Stimulated activated CD8-positive, alpha-beta memory T cell treated with anti-CD3 and anti-CD28 coated beads, Interleukin-7, amount 100 ng/mL, for 48 hours (primary cell): Measurements from ENCODE around the gene ODAD3.
"Not testable (repeated sequence)": the region's sequence is repeated elsewhere in the genome, so short reads cannot be mapped to it uniquely, and the experiment has no call there.

Experiments
- DNase-seq, 2 donors: peaks; one replicate each; pipeline ENCODE4 v3.0.0-alpha.2; 2020; ENCODE audit warnings: low read depth in 1 of 2; ENCODE audit errors: extremely low read depth in 1 of 2

Gene ODAD3

DNA sequence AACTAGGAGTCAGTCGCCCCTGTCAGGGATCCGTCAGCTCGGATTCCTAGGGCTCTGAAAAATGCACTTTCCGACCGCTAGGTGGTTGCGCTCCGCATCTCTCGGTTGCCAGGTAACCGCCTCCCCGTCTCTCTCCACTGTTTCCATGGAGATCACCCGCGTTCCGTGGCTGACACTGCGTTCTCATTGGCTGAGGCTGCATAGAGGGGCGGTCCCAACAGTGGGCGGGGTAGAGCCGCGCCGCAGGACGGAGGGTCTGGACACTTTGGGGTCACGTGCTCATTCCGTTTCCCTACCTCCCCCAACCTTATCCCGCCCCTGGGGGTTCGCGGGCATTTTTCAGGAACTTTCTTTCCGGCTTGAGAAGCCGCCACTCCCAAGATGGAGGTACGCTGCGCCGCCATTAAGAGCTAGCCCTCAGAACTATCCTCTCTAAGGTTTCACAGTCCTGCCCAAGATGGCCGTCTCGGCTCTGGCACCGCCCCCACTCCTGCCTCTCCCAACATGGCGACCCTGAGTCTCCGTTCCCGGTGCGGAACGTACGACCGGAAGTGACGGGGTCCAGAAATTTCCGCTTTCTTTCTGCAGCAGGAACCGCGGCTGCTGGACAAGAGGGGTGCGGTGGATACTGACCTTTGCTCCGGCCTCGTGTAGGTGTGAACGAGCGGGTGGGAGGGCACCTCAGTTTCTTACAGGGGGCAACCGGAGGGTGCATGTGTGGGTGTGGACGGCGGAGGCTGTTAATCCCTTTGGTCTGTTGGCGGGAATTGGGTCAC, at the start of gene ODAD3, which contains the start of gene PRKCSH:
Gene ODAD3, minus strand, starts transcription at position 65 of the 776 bp plus-strand sequence. CDS start 105 bp downstream, outside the sequence.
Gene PRKCSH, plus strand, starts transcription at position 579 of the 776 bp plus-strand sequence. CDS start 483 bp downstream, outside the sequence.
- DNase-seq = peak; percentile 96 to 100

DNA sequence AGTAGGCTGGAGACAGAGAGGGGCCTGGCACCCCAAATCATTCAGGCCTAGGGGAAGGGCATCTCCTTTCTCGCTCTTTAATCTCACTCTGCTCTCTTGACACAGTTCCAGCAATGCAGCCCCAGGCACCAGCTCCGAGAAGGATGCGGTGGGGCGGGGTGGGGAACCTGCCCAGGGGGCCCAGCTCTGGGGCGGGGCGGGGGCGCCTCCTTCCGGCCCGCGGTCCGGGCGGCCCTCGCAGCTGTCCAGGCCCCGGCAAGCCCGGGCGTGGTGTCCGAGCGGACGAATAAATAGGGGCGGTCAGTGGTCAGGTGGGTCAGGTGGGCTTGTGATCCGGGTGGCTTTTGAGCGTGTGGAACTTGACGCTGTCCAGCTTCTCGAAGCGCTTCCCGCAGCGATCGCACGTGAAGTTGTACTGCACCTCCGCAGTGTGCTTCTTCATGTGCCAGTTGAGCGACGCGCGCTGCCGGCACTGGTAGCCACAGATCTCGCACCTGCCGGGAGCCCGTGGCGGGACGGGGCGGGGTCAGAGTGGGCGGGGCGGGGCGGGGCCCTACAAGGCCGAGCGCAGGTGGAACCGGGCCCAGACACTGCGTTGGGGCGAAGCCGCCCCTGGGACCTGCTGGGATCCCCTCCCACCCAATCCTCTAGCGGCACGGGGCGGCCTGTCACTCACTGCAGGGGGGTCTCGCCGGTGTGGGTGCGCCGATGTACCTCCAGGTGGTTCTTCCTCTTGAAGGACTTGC, 48.6 kb upstream of the ODAD3 start:
- no peak for DNase-seq

DNA sequence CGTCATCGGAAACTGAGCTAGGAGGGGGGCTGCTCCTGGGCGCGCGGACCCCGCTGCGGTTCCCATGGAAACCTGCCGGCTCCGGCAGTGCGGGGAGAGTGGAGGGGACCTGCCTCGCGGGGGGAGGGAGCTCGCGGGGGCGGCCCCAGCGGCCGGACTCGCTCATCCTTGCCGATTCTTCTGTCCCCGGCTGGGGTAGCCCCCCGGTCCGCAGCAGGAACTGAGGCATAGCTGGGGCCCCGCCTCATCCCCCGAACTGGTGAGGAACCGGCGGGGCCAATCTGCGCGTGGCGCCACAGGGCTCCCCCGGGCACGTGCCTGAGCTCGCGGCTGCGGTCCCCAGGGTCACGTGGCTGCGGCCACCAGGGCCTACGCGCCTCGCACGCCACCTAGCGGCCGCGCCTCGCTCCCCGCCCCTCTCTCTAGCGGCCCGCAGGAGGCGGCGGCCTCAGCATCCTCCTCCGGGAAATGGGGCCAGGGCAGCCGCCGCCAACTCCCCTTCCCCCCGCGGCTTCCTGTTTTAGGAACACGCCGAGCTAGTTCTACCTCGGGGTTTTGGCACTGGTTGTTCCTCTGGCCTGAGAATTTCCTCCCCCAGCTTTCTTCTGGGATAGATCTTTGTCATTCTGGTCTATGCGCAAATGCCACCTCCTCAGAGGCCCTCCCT, 47.6 kb upstream of the ODAD3 start:
- peak; percentile 75 to 79 for DNase-seq

DNA sequence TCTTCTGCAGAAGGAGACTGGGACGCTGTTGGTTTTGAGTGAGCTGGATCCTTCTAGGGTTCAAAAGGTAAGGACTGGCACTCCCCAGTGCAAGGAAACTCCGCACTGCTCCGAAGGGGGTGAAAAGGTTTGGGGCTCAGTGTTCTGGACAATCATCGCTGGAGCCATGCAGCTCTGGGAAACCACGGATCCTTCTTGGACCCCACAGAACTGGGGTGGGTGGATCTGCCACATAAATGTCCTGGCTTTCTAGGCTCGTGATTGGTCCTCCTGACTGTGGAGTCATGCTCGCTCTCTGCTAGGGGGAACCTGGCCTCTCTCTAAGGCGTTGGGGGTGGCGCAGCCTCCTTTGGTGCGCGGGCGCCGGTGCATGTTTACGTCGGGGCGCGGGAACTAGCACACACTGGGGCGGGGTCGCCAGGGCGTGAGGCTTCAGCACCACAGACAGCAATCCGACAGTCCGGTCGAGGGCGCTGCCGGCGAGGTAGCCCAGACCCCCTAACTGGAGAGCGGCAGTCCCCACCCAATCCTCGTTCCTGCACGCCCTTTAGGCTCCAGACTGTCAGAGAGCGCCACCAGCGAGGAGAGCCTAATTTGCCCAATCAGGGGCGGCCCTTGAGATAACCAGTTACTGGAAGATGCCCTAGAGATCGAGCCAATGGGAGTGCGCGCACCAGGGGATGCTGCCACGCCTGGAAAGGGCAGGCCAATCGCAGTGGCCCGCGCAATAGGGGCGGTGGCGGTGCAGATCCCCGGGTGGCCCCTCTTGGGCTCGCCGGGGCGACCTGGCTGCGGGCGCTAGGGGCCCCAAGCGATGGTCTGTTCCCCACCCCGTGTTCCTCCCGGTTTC, 46.8 kb upstream of the ODAD3 start:
- DNase-seq = peak; percentile 76 to 89

DNA sequence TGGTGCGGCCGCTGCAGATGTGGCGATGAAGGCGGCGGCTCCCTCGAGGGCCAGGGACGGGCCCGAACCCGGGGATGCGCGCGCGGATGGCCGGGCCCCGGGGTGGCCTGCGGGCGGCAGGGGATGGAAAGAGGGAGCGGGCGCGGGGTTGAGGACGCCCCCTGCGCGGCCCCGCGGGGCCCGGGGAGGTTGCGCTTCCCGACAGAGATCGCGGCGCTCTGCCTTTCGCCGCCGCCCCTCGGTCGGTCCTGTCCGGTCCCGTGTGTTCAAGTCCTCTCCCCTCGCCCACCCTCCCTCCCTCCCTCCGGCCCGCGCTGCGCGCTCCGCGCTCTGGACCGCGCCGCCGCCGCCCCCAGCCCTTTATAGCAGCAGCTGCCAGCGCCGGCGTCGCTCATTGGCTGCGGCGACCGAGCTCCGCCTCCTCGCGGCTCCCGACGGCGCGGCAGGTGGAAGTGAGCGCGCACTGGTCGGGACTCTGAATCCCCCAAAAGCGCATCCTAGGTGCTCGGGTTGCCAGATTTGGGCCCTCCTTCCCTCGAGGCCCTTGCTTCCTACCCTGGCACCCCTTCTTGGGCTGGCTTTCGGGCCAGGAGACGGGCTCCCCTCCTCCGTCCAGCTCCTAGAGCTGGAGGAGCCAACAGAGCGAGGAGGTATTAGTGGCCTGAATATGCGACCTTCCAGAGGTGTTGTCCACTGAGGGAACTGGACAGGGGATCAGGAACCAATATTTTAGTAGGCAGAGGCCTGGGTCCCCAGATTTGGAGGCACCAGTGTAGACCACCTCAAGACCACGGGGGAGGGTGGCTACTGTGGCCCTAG, 46.0 kb upstream of the ODAD3 start, which contains the start of gene ELAVL3:
Gene ELAVL3, minus strand, starts transcription at position 332 of the 819 bp plus-strand sequence. CDS start 438 bp downstream, outside the sequence.
- no peak for DNase-seq

DNA sequence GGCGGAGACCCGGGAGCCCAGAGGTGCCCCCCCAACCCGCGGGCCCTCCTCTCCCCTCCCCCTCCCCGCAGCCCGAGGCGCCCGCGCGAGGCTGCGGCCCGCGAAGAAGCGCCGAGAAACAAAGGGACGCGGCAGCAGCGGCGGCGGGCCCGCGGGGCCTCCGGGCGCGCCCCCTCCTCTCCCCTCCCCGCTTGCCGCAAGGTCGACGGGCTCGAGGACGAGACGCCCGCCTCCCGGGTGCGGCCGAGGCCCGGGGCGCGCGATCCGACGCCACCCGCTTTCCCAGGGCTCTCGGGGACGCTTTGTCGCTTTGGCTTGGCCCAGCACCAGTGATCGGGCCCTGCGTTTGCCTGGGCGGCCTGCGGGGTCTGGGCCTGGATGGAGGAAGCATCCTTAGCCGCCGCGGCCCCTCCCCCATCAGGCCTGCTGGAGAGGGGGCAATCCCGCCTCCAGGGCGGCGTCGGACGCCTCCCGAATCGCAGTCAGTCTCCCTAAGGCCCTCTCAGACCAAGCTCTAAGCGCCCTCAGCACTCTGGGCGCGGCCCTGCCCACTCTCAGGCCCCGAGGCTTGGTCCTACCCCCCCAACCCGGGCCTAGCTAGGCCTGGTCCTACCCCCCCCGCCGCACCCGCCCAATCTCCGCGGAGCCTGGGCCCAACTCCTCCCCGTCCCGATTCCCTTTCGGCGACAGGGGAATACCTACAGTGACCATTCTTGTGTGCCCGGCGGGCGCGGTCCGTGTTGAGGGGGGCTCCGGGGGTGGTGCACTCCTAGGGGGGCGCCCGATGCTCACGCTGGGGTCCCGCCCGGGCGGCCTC, 45.2 kb upstream of the ODAD3 start:
- DNase-seq = no peak

DNA sequence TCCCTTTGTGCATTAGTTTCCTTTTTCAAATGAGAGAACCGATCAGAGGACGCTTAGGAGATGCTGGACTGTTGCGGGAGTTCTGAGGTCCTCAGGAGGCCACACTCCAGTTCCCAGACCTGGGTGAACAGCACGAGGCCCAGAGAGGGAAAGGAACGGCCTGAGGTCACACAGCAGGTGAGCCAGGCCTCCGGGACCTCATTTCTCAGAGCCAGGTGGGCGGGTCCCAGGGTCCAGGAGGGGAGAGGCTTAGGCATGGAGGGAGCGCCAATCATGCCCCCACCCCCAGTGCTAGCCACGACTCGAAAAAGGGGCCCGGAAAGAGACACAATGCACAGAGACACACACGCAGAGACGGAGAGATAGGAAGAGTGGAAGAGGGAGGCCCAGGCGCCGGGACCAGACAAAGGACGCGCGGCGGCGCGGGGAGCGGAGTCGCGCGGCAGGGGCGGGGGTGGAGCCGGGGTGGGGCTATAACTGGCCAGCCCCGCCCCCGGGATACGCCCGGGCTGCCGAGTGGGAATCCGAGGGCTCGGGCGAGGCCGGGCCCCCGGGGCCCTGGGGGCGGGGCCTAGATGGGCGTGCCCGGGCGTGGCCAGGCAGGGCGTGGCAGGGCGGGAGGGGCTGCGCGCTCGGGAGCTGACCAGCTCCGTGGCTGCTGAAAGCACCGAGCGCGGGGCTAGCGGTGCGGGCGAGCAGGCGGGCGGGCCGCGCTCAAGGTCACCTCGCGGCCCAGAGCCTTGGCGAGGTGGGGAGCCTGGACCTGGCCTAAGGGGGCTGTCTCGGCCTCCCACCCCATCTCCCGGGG, 44.4 kb upstream of the ODAD3 start:
- peak in 1 of 2 donors; percentile 17 for DNase-seq

DNA sequence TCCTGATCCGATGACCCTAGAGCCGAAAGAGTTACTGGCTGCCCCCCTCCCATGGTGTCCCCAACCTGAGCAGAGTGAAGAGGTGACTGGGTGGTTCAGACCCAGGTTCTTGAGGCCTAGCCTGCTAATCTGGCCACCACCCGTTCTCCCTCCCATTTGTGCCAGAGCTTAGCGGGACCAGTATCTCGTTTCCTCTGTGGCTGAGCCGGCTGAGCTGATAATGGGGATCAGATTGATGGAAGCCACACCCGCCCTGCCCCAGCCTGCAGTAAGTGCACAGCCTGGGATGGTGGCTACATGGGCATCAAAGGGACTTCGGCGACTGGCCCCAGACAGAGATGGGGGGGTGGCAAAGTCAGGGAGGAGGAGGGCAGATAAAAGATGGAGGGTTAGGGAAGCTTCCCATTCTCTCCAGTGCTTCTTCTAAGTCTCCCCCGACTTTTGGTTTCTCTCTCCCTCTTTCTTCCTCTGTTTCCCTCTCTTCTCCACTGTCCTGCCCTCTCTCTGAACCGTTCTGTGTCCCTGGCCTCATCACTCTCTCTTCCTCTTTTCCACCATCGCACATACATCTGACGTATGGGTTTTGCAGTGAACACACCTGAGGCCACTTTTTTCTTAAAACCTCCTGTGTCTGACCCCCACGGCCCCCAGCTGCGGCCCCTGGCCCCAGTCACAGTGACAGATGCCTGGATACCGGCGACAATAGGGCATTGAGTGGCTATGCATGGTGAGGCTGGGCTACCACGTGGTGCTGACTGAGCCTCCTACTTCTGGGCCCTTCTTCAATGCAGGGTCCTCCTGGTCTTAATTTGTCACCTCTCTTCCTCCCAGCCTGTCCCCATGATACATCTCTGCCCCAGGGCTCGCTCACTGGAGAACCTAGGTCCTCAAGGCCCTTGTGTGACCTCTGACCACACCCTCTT, 43.5 kb upstream of the ODAD3 start:
- no peak for DNase-seq

DNA sequence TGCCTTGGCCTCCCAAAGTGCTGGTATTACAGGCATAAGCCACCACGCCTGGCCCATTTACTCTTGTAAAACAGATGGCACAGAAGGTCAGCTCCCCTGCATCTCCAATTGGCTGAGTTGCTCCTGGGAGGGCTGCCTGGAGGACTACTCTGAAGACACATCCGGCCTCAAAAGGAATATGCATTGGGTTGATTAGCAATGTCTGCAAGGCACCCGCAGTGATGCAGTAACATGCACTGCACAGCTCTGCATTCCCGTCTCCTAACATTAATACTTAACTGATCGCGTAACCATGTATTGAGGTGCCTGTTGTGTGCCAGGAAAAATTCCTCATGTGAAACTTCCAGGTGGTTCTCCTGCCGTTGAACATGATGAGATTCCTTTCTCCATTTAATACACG, 40.9 kb upstream of the ODAD3 start:
- no peak for DNase-seq

DNA sequence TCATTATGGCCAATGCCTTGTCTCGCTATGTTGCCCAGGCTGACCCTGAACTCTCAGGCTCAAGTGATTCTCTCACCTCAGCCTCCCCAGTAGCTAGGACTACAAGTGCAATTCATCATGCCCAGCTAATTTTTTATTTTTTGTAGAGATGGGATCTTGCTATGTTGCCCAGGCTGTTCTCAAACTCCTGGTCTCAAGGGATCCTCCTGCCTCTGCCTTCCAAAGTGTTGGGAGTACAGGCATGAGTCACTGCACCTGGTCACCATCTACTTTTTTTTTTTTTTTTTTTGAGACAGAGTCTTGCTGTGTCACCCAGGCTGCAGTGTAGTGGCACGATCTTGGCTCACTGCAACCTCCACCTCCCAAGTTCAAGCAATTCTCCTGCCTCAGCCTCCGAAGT, 40.4 kb upstream of the ODAD3 start:
- not testable (repeated sequence) for DNase-seq

DNA sequence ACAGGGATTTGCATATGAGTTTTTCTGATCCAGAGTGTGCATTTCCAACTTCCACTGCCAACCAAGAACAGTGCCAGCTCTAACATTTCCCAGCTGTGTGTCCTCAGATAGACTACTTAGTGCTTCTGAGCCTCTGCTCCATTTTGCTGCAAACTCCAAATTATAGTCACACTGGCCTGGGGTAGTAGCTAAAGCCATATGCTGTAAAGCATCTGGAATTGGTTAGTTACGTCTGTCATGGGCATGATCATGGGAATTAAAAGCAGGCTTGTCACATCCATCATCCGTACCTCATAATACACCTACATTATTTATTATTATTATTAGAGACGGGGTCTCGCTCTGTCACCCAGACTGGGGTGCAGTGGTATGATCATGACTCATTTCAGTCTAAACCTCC, 38.8 kb upstream of the ODAD3 start:
- no peak for DNase-seq

DNA sequence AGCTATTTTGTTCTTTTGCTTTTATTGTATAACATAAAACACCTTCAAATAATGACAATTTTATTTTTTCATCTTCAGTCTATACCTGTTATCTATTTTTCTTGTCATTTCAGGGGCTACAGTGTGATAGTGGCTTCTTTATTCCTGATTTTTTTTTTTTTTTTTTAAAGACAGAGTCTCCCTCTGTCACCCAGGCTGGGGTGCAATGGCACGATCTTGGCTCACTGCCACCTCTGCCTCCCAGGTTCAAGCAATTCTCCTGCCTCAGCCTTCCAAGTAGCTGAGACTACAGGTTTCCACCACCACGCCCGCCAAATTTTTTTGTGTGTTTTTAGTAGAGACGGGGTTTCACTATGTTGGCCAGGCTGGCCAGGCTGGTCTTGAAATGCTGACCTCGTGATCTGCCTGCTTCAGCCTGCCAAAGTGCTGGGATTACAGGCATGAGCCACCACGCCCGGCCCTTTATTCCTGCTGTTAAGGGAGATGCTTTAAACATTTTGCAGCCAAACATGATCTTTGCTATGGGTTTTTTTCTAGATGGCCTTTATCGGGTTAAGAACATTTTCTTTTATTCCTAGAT, 33.4 kb upstream of the ODAD3 start:
- DNase-seq = not testable (repeated sequence)

DNA sequence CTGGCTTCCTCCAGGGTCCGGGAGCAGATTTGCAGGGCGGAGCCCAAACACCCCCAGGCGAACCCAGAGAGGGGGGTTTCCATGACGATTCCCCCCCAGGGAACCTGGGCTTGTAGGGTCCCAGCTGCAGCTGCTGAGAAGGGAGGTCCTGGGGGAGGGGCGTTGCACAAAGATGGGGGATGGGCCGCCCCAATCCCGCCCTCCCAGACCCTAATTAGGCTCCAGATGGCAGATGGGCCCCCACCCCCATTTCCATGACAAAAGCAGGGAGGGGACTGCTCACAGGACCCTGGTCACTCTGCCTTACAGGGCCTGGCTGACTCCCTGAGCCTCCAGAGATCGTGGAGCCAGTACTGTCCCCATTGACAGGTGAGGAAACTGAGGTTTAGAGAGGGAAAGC, 30.7 kb upstream of the ODAD3 start:
- DNase-seq = no peak

DNA sequence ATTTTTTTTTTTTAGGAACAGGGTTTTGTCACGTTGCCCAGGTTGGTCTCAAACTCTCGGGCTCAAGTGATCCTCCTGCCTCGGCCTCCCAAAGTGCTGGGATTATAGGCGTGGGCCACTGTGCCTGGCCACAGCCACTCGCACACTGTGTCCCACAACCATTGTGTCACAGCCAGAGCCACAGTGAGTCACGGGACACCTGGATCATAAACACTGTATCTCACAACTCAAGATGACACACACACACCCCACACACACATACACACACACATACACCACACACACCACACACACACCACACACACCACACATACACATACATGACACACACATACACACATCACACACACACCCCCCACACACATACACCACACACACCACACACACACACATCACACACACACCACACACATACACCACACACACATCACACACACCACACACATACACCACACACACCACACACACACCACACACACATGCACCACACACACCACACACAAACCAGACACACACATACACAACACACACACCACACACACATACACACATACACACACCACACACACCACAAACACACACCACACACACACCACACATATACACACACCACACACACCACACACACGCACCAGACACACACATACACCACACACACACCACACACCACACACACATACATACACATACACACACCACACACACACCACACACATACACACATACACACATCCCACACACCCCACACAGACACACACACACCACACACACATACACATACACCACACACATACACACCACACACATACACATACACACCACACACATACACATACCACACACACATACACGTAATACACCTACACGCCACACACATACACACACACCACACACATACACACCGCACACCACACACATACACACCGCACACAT, 29.7 kb upstream of the ODAD3 start:
- no peak for DNase-seq

DNA sequence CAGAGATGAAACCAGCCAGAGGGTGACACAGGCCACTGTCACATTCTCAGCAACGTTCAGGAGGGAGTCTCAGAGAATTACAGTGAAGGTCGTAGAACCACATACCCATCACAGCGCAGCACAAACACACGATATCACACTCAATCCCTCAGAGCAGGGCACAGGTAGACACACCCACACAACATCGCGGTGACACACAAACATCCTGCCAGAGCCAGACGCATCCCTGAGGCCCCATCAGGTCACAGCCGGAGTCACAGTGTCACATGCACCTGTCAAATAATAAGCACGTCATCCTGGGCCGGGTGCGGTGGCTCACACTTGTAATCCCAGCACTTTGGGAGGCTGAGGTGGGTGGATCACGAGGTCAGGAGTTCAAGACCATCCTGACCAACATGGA, 28.5 kb upstream of the ODAD3 start:
- DNase-seq = no peak
